Osteocyte (in vitro differentiated cells): ENCODE results near the gene OR10A3. TPM values are rescaled to one million over a fixed set of nuclear protein-coding genes. Genes with fewer than 3 reads are reported as not detected.

ENCODE experiments used
- DNase-seq: peaks from one replicate; pipeline ENCODE4 v3.0.0; 2021; ENCODE audit warnings: mixed read lengths; ENCODE audit not compliant: unreplicated experiment; ENCODE audit errors: extremely low spot score
- H3K27ac Mint-ChIP-seq: one replicate; pipeline ENCODE4 v1.8.0; 2021; ENCODE audit warnings: mild to moderate bottlenecking, mixed read lengths; ENCODE audit not compliant: unreplicated experiment
- H3K27me3 Mint-ChIP-seq: one replicate; pipeline ENCODE4 v1.8.0; 2021; ENCODE audit warnings: mixed read lengths; ENCODE audit not compliant: unreplicated experiment
- H3K36me3 Mint-ChIP-seq: one replicate; pipeline ENCODE4 v1.8.0; 2021; ENCODE audit warnings: mixed read lengths; ENCODE audit not compliant: unreplicated experiment
- H3K4me1 Mint-ChIP-seq: one replicate; pipeline ENCODE4 v1.8.0; 2021; ENCODE audit warnings: mixed read lengths; ENCODE audit not compliant: unreplicated experiment
- H3K4me3 Mint-ChIP-seq: one replicate; pipeline ENCODE4 v1.8.0; 2021; ENCODE audit warnings: mild to moderate bottlenecking, moderate library complexity, mixed read lengths; ENCODE audit not compliant: unreplicated experiment
- H3K9me3 Mint-ChIP-seq: one replicate; pipeline ENCODE4 v1.8.0; 2021; ENCODE audit warnings: mixed read lengths; ENCODE audit not compliant: unreplicated experiment
- CTCF ChIP-seq: fragments of 200-600 bp; sonication (generic); IDR thresholded peaks from 2 replicates; pipeline ENCODE4 v1.5.0; 2021; ENCODE audit warnings: antibody characterized with exemption, mild to moderate bottlenecking, moderate library complexity
- total RNA-seq: library from RNA; stranded (reverse); gene quantifications from 2 replicates; pipeline ENCODE4 v1.2.1, GENCODE V29; 2021

Gene OR10A3
- total RNA-seq, 1 donor from 2014 or later = not detected

- DNase-seq = no peak
- Mint-ChIP-seq H3K27me3 (no peaks in the 10 kb centered on the region), H3K36me3 (peaks cover 2% of the 10 kb centered on the region), H3K4me1 (peaks cover 36% of the 10 kb centered on the region), H3K4me3 (no peak overlapping the region), H3K27ac (peak overlapping the region; percentile 38), H3K9me3 (peaks cover 8% of the 10 kb centered on the region)
- no peak for TF ChIP-seq CTCF
Measured at GRCh38 chr11:7896009-7896785, 45.3 kb downstream of the OR10A3 start.

- peaks cover 2% of the 10 kb centered on the region for H3K36me3 Mint-ChIP-seq
- H3K9me3 Mint-ChIP-seq = peaks cover 8% of the 10 kb centered on the region
- no peaks in the 10 kb centered on the region for H3K27me3 Mint-ChIP-seq
- DNase-seq = no peak
- H3K4me3 Mint-ChIP-seq = no peak overlapping the region
- H3K27ac Mint-ChIP-seq = no peak overlapping the region
- H3K4me1 Mint-ChIP-seq = peaks cover 43% of the 10 kb centered on the region
- no peak for TF ChIP-seq CTCF
Measured at GRCh38 chr11:7894251-7894650, 47.3 kb downstream of the OR10A3 start.

DNA sequence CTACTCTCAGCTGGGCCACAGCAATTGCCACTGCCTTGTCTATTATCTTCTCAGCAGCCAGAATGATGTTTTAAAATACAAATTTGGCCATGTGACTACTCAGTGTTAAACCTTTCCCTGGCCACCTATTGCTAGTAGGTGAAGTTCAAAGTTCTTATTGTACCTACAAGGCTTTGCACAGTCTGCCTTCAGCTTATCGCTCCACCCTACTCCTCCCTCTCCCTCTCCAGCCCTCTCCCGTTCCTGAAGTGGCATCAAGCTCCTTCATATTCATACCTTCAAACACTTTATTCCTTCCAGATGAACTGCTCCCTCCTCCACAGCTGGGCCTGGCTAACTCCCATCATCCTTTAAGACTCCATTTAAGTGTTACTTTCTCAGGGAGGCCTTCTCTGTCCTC is 47.7 kb downstream of the OR10A3 start:
- peaks cover 8% of the 10 kb centered on the region for H3K9me3 Mint-ChIP-seq
- H3K27me3 Mint-ChIP-seq = no peaks in the 10 kb centered on the region
- peaks cover 2% of the 10 kb centered on the region for H3K36me3 Mint-ChIP-seq
- no peak for DNase-seq
- no peak overlapping the region for H3K4me3 Mint-ChIP-seq
- H3K4me1 Mint-ChIP-seq = peaks cover 43% of the 10 kb centered on the region
- no peak overlapping the region for H3K27ac Mint-ChIP-seq
- TF ChIP-seq CTCF = no peak

DNA sequence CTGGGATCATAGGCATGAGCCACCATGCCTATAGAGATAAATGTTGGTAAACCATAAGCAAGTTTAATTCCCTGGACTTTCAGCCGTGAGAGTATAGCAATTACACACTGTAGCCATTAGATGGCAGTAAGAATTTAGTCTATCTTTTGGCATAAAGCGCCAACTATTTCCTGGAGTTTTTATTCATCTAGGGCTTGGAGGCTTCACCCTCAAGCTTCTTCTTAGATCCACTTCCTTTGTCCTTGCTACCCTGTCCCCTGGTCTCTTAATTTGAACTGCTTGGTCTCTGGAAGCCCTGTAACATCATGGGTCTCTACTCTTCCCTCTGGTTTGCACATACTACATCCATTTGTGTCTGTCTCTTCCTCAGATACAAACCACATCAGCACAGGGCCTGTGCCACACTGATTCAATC is 48.7 kb downstream of the OR10A3 start:
- Mint-ChIP-seq H3K4me1 (peaks cover 43% of the 10 kb centered on the region), H3K27ac (peak overlapping the region; percentile 60)

More for the DNA sequence above, 48.7 kb downstream of the OR10A3 start:
- Mint-ChIP-seq H3K36me3 (peaks cover 2% of the 10 kb centered on the region), H3K9me3 (peaks cover 8% of the 10 kb centered on the region), H3K4me3 (no peak overlapping the region), H3K27me3 (no peaks in the 10 kb centered on the region)
- peak; percentile 83 for TF ChIP-seq CTCF
- no peak for DNase-seq
